Tibial nerve (tissue), 4 donors: ENCODE data around the gene USP5. TPM values are rescaled to one million over a fixed set of nuclear protein-coding genes. Genes with fewer than 3 reads are reported as not detected.
"Not testable (repeated sequence)": the region's sequence is repeated elsewhere in the genome, so short reads cannot be mapped to it uniquely, and the experiment has no call there.

ENCODE experiments used
- DNase-seq, 2 donors: peaks; one replicate each; pipeline ENCODE4 v3.0.0-alpha.2; 2019; ENCODE audit warnings: low spot score in 2 of 2
- H3K27ac ChIP-seq, 4 donors: fragments of 200-600 bp; sonication (generic) in 3 of 4; one replicate each; pipeline ENCODE4 v1.5.1; 2017 to 2019; ENCODE audit warnings: mild to moderate bottlenecking in 1 of 4
- H3K27me3 ChIP-seq, 2 donors: fragments of 200-600 bp; sonication (generic) in 1 of 2; one replicate each; pipeline versions ENCODE4 v1.5.1 to v1.6.0; 2017 to 2019
- H3K36me3 ChIP-seq, 3 donors: fragments of 200-600 bp; sonication (generic); one replicate each; pipeline ENCODE4 v1.5.1; 2018 to 2019
- H3K4me1 ChIP-seq, 4 donors: fragments of 200-600 bp; sonication (generic) in 3 of 4; one replicate each; pipeline ENCODE4 v1.5.1; 2017 to 2019
- H3K4me3 ChIP-seq, 4 donors: fragments of 200-600 bp; sonication (generic) in 3 of 4; one replicate each; pipeline ENCODE4 v1.5.1; 2017 to 2019; ENCODE audit warnings: mild to moderate bottlenecking in 1 of 4, moderate library complexity in 1 of 4
- H3K9me3 ChIP-seq, 4 donors: fragments of 200-600 bp; sonication (generic) in 3 of 4; one replicate each; pipeline ENCODE4 v1.5.1; 2017 to 2019
- CTCF ChIP-seq, 5 experiments: fragments of 200-600 bp in 3 of 5; fragments of 450-650 bp in 2 of 5; sonication (generic) in 3 of 5; IDR thresholded peaks; one replicate each; pipeline ENCODE4 v1.5.1; 2016 to 2019; ENCODE audit warnings: antibody characterized with exemption in 5 of 5, mild to moderate bottlenecking in 3 of 5, moderate library complexity in 2 of 5
- EP300 ChIP-seq, 2 donors: sonication (generic); formaldehyde crosslinking; IDR thresholded peaks; one replicate each; pipeline ENCODE4 v1.6.1; 2017; ENCODE audit warnings: antibody characterized with exemption in 2 of 2, mild to moderate bottlenecking in 1 of 2
- POLR2A ChIP-seq, 2 donors: fragments of 450-650 bp; IDR thresholded peaks; one replicate each; pipeline ENCODE4 v1.6.1; 2017; ENCODE audit warnings: antibody characterized with exemption in 2 of 2, mild to moderate bottlenecking in 2 of 2, moderate library complexity in 2 of 2
- WGBS, 2 donors: methylation state at CpG; one replicate each; pipeline ENCODE4 v1.1.5; 2018; 5-methylcytosine and 5-hydroxymethylcytosine counted together
- total RNA-seq, 4 donors: library from RNA; depleted of rRNA; stranded (reverse); fragments of >200 nt; gene quantifications; one replicate each; pipeline ENCODE4 v1.1.0, GENCODE V29; 2016

USP5 gene
- total RNA-seq, 4 donors from 2014 or later: 47.6 to 63.9 (median 56.8) TPM

GRCh38 chr12:6863033-6863432 lies 11.1 kb downstream of the USP5 start:
- Histone ChIP-seq H3K9me3 (no peaks in the 10 kb centered on the region), H3K27ac (no peak overlapping the region), H3K36me3 (peaks cover 0 to 83% (median 26%) of the 10 kb centered on the region in 3 donors), H3K4me3 (no peak overlapping the region), H3K27me3 (no peaks in the 10 kb centered on the region), H3K4me1 (peaks cover 0 to 9% (median 0%) of the 10 kb centered on the region in 4 donors)
- 92 to 93% methylated on average over 8 to 11 of the region's 11 CpGs for WGBS, 2 donors
- no peak for DNase-seq
- TF ChIP-seq POLR2A (IDR thresholded peaks at IDR 0.05): no peak
- TF ChIP-seq CTCF (IDR thresholded peaks at IDR 0.05): no peak
- no peak for TF ChIP-seq EP300 (IDR thresholded peaks at IDR 0.05)

GRCh38 chr12:6863586-6864321 lies 11.8 kb downstream of the USP5 start:
- WGBS, 2 donors: 87 to 91% methylated on average over 15 to 16 of the region's 16 CpGs
- H3K27me3 ChIP-seq: no peaks in the 10 kb centered on the region
- no peak for DNase-seq
- H3K36me3 ChIP-seq: peaks cover 0 to 76% (median 26%) of the 10 kb centered on the region in 3 donors
- H3K27ac ChIP-seq: no peak overlapping the region
- peaks cover 0 to 17% (median 6%) of the 10 kb centered on the region in 4 donors for H3K4me1 ChIP-seq
- TF ChIP-seq EP300 (IDR thresholded peaks at IDR 0.05) (no peak), CTCF (IDR thresholded peaks at IDR 0.05) (no peak), POLR2A (IDR thresholded peaks at IDR 0.05) (no peak)
- H3K4me3 ChIP-seq: no peak overlapping the region
- H3K9me3 ChIP-seq: no peaks in the 10 kb centered on the region

GRCh38 chr12:6865307-6865706 lies 13.4 kb downstream of the USP5 start:
- not testable (repeated sequence) for H3K27me3 ChIP-seq, H3K27ac ChIP-seq, H3K4me3 ChIP-seq, DNase-seq, H3K9me3 ChIP-seq
- H3K36me3 ChIP-seq: peaks cover 0 to 69% (median 17%) of the 10 kb centered on the region in 3 donors
- 90 to 93% methylated on average over 5 of the region's 5 CpGs for WGBS, 2 donors
- peaks cover 0 to 32% (median 17%) of the 10 kb centered on the region in 4 donors for H3K4me1 ChIP-seq

- Histone ChIP-seq H3K36me3 (peaks cover 0 to 69% (median 9%) of the 10 kb centered on the region in 3 donors), H3K27me3 (no peaks in the 10 kb centered on the region), H3K4me1 (peaks cover 0 to 42% (median 23%) of the 10 kb centered on the region in 4 donors), H3K27ac (peak overlapping the region; percentile 77 to 98 (median 96)), H3K4me3 (peak overlapping the region; percentile 76 to 96 (median 94)), H3K9me3 (no peaks in the 10 kb centered on the region)
- DNase-seq: no peak
- no peak for TF ChIP-seq EP300 (IDR thresholded peaks at IDR 0.05)
- TF ChIP-seq CTCF (IDR thresholded peaks at IDR 0.05): no peak
- TF ChIP-seq POLR2A (IDR thresholded peaks at IDR 0.05): no peak
- 70 to 74% methylated on average over 18 to 19 of the region's 19 CpGs for whole genome bisulfite sequencing, 2 donors
These were observed 14.4 kb downstream of the USP5 start for GRCh38 chr12:6866163-6866919.

- Histone ChIP-seq H3K4me1 (peaks cover 0 to 49% (median 29%) of the 10 kb centered on the region in 4 donors), H3K27me3 (no peaks in the 10 kb centered on the region), H3K27ac (peak overlapping the region; percentile 77 to 98 (median 96)), H3K36me3 (peaks cover 0 to 64% (median 2%) of the 10 kb centered on the region in 3 donors), H3K9me3 (no peaks in the 10 kb centered on the region), H3K4me3 (peak overlapping the region; percentile 76 to 96 (median 94))
- WGBS, 2 donors: 0% methylated on average over 16 to 27 of the region's 33 CpGs
- TF ChIP-seq POLR2A (IDR thresholded peaks at IDR 0.05): no peak
- TF ChIP-seq CTCF (IDR thresholded peaks at IDR 0.05): no peak
- no peak for TF ChIP-seq EP300 (IDR thresholded peaks at IDR 0.05)
- peak in 1 of 2 donors; percentile 71 for DNase-seq
These were observed 15.0 kb downstream of the USP5 start for GRCh38 chr12:6866920-6867412.
